Measurements from ENCODE around the gene XPO5. TPM values are rescaled to one million over a fixed set of nuclear protein-coding genes. Genes with fewer than 3 reads are reported as not detected.

Gene XPO5
- total RNA-seq, 1 experiment from 2014 or later = 114 TPM

DNA sequence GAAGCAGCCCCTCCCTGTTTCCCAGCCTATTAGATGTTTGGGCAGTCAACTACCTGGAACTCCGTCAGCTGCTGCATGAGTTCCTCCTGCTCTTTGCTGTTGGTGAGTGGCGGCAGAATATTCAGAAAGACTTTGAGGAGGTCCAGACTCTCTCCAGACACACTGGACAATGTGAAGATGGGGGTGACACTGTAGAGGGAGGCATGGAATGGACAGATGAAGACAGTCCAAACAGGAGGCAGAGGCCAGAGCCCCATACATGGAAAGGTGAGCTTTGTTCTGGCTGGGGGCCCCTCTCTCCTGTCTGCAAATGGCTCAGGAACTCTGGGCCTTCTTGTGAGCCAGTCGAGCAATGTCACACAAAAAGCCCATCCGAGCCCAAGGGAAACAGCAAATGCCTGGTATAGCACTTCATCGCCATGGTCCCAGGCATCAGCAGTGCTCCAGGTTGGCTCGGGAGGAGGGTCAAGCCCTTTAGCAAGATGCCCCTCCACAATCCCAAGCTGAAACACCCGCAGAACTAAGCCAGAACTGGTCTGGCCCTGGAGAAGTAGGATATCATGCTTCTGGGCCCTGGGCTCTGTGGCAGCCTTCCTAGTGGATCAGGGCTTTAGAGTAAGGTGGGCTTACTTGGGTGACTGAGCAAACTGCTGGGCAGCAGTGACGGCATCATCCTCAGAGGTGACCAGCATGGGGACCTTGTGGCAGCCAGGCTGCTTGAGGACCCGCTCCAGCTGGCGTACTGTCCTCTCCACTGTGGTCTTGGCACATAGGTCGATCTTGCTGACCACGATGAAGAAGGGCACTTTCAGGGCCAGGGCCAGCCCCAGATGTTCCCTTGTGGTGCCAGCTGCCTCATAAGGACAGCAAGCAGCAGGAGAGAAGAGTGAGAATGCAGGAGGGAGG is 48.3 kb upstream of the XPO5 start:
- H3K27ac Mint-ChIP-seq = no peak overlapping the region
- no peak overlapping the region for H2AK5ac ChIP-seq (ENCODE audit: insufficient read length, low read length)
- no peaks in the 10 kb centered on the region for H3K9me3 Mint-ChIP-seq
- H4K8ac ChIP-seq (replicated peaks; ENCODE audit: insufficient read length, low read depth, low read length) = no peak overlapping the region
- H3K79me2 ChIP-seq (ENCODE audit: insufficient read depth, low read length) = no peaks in the 10 kb centered on the region
- H4K91ac ChIP-seq (ENCODE audit: insufficient read length, low read depth, low read length) = no peak overlapping the region
- H3K4me2 ChIP-seq (ENCODE audit: insufficient read depth, insufficient read length, low read length) = no peak overlapping the region
- no CpG with 5 or more reads among the region's 12 CpGs for WGBS (ENCODE audit: extremely low coverage, insufficient read length, low lambda C conversion rate)
- no peaks in the 10 kb centered on the region for H3K27me3 Mint-ChIP-seq (ENCODE audit: low read depth)
- no peak overlapping the region for H2AFZ ChIP-seq (ENCODE audit: low read length)
- peaks cover 6% of the 10 kb centered on the region for H3K79me1 ChIP-seq (ENCODE audit: insufficient read depth, low read depth, low read length, poor library complexity, severe bottlenecking)
- H4K20me1 ChIP-seq (ENCODE audit: control insufficient read depth, insufficient read depth, insufficient read length) = no peaks in the 10 kb centered on the region
- H3K4me1 ChIP-seq (ENCODE audit: insufficient read depth, low read length) = no peaks in the 10 kb centered on the region
- no peak overlapping the region for H2BK15ac ChIP-seq (ENCODE audit: low read depth, low read length)
- H2BK12ac ChIP-seq (ENCODE audit: insufficient read length, low read depth, low read length) = no peak overlapping the region
- H3K36me3 Mint-ChIP-seq (ENCODE audit: insufficient read depth in 1 of 3, low read depth in 3 of 3) = peaks cover 51 to 85% (median 79%) of the 10 kb centered on the region in 3 experiments; a peak in 6 of 7 replicates
- H3K27ac ChIP-seq (ENCODE audit: insufficient read length, low read depth, low read length) = no peak overlapping the region
- peaks cover 10 to 13% of the 10 kb centered on the region in 2 experiments for H3K4me1 Mint-ChIP-seq
- H2BK5ac ChIP-seq (ENCODE audit: insufficient read length, low read length) = no peak overlapping the region
- no peak overlapping the region for H3K4ac ChIP-seq (ENCODE audit: low read depth, low read length)
- H3K18ac ChIP-seq (ENCODE audit: insufficient read length, low read depth, low read length) = no peak overlapping the region
- H3K23me2 ChIP-seq (ENCODE audit: insufficient read length, low read depth, low read length, poor library complexity, severe bottlenecking) = peaks cover 4% of the 10 kb centered on the region
- H3K56ac ChIP-seq (ENCODE audit: insufficient read length, low read depth, low read length) = no peak overlapping the region
- no peak overlapping the region for H3K4me3 Mint-ChIP-seq
- H3T11ph ChIP-seq (ENCODE audit: low read length) = no peak overlapping the region
- no peak overlapping the region for H3K23ac ChIP-seq (ENCODE audit: insufficient read length, low read depth, low read length)
- H3K27me3 ChIP-seq (ENCODE audit: insufficient read depth, low read length) = no peaks in the 10 kb centered on the region
- H4K5ac ChIP-seq (ENCODE audit: insufficient read length, low read depth, low read length) = no peak overlapping the region
- no peak overlapping the region for H2BK120ac ChIP-seq (ENCODE audit: low read depth, low read length, poor library complexity, severe bottlenecking)
- no peak overlapping the region for H3K14ac ChIP-seq (ENCODE audit: insufficient read depth, low read length)
- no peak overlapping the region for H3K9ac ChIP-seq (ENCODE audit: extremely low read depth, insufficient read length, low read length)
- H2BK20ac ChIP-seq (ENCODE audit: low read depth, low read length, poor library complexity, severe bottlenecking) = no peak overlapping the region
- TF ChIP-seq, protein P1, sequence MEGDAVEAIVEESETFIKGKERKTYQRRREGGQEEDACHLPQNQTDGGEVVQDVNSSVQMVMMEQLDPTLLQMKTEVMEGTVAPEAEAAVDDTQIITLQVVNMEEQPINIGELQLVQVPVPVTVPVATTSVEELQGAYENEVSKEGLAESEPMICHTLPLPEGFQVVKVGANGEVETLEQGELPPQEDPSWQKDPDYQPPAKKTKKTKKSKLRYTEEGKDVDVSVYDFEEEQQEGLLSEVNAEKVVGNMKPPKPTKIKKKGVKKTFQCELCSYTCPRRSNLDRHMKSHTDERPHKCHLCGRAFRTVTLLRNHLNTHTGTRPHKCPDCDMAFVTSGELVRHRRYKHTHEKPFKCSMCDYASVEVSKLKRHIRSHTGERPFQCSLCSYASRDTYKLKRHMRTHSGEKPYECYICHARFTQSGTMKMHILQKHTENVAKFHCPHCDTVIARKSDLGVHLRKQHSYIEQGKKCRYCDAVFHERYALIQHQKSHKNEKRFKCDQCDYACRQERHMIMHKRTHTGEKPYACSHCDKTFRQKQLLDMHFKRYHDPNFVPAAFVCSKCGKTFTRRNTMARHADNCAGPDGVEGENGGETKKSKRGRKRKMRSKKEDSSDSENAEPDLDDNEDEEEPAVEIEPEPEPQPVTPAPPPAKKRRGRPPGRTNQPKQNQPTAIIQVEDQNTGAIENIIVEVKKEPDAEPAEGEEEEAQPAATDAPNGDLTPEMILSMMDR (conservative IDR thresholded peaks at IDR 0.05) = no peak
- no peak for DNase-seq
- H3K9me3 ChIP-seq (ENCODE audit: control insufficient read depth, low read depth, low read length) = no peaks in the 10 kb centered on the region
